ENCODE data around the gene TMEM145.

GRCh38 chr19:42279155-42279901, 33.8 kb upstream of the TMEM145 start:
- TF ChIP-seq CTCF (IDR thresholded peaks at IDR 0.05) = no peak
- no peak for TF ChIP-seq POLR2A (IDR thresholded peaks at IDR 0.05)
